HEK293 (cell line): ENCODE data around the gene TNFSF12.

Experiments
- CTCF ChIA-PET: fragments of 350-600 bp; formaldehyde crosslinking; extraction: SDS; loops from one replicate; lab custom pipeline; 2021; ENCODE audit warnings: antibody characterized with exemption; lab: Yijun Ruan, JAX
- POLR2A ChIA-PET: fragments of 300-600 bp; formaldehyde crosslinking; extraction: SDS; loops from one replicate; lab custom pipeline; 2020; ENCODE audit warnings: antibody characterized with exemption, inconsistent platforms; lab: Yijun Ruan, JAX
- H3K27ac ChIP-seq: fragments of 200-500 bp; sonication (Bioruptor generic); 2 replicates; pipeline ENCODE4 v1.5.1; 2014; ENCODE audit warnings: low read depth, low read length, control low read depth, inconsistent platforms; ENCODE audit errors: extremely low read depth
- H3K36me3 ChIP-seq, 2 experiments: fragments of 200-500 bp in 1 of 2; sonication (Bioruptor generic) in 1 of 2; 1 replicate in 1 of 2; 2 replicates in 1 of 2; pipeline ENCODE4 v1.5.1; 2014 to 2017; ENCODE audit warnings: inconsistent platforms in 2 of 2, low read length in 2 of 2; ENCODE audit not compliant: control insufficient read depth in 2 of 2, insufficient read depth in 1 of 2
- H3K4me1 ChIP-seq: fragments of 200-500 bp; sonication (Bioruptor generic); 2 replicates; pipeline ENCODE4 v1.5.1; 2014; ENCODE audit warnings: mild to moderate bottlenecking, low read length, inconsistent platforms; ENCODE audit not compliant: control insufficient read depth, insufficient read depth
- H3K4me3 ChIP-seq: 2 replicates; pipeline ENCODE4 v1.5.1; 2011; ENCODE audit warnings: low read depth, mild to moderate bottlenecking, control low read depth, low read length, moderate library complexity
- H3K9me3 ChIP-seq: fragments of 200-500 bp; sonication (Bioruptor generic); 2 replicates; pipeline ENCODE4 v1.5.1; 2014; ENCODE audit warnings: low read depth, low read length, inconsistent platforms; ENCODE audit not compliant: control insufficient read depth, insufficient read depth
- SETDB1 ChIP-seq: IDR thresholded peaks from one replicate; pipeline ENCODE4 v1.6.1; 2017; ENCODE audit warnings: mild to moderate bottlenecking, low read length, moderate library complexity, mixed read lengths; ENCODE audit not compliant: insufficient read length
- ZNF10 ChIP-seq: fragments of 450-650 bp; formaldehyde crosslinking; IDR thresholded peaks from 2 replicates; pipeline ENCODE4 v1.5.1; 2017; ENCODE audit warnings: missing biosample characterization, missing genetic modification characterization
- ZNF133 ChIP-seq: fragments of 450-650 bp; formaldehyde crosslinking; IDR thresholded peaks from 2 replicates; pipeline ENCODE4 v1.5.1; 2016; ENCODE audit warnings: missing biosample characterization, missing genetic modification characterization
- ZNF423 ChIP-seq: fragments of 450-650 bp; formaldehyde crosslinking; IDR thresholded peaks from 2 replicates; pipeline ENCODE4 v1.5.1; 2016; ENCODE audit warnings: missing biosample characterization, missing genetic modification characterization
- ZNF510 ChIP-seq: fragments of 450-650 bp; formaldehyde crosslinking; IDR thresholded peaks from 2 replicates; pipeline ENCODE4 v1.5.1; 2018; ENCODE audit warnings: mild to moderate bottlenecking, missing genetic modification characterization, missing biosample characterization; ENCODE audit not compliant: insufficient replicate concordance
- ZNF791 ChIP-seq: fragments of 450-650 bp; formaldehyde crosslinking; IDR thresholded peaks from 2 replicates; pipeline ENCODE4 v1.5.1; 2016; ENCODE audit warnings: missing biosample characterization, missing genetic modification characterization
- ZNF830 ChIP-seq: fragments of 450-650 bp; IDR thresholded peaks from 2 replicates; pipeline ENCODE4 v1.5.0; 2018; ENCODE audit warnings: missing biosample characterization, missing genetic modification characterization, low read depth, mild to moderate bottlenecking, moderate library complexity
- ZNF843 ChIP-seq: fragments of 450-650 bp; formaldehyde crosslinking; IDR thresholded peaks from 2 replicates; pipeline ENCODE4 v1.5.1; 2016; ENCODE audit warnings: missing biosample characterization, missing genetic modification characterization
- TF ChIP-seq, protein P1 (sequence below): fragments of 450-650 bp; formaldehyde crosslinking; IDR thresholded peaks from 2 replicates; pipeline ENCODE4 v1.5.1; 2016; ENCODE audit warnings: missing biosample characterization, missing genetic modification characterization
- TF ChIP-seq, protein P2 (sequence below): fragments of 450-650 bp; formaldehyde crosslinking; IDR thresholded peaks from 2 replicates; pipeline ENCODE4 v1.5.1; 2016; ENCODE audit warnings: missing biosample characterization, missing genetic modification characterization
- TF ChIP-seq, protein P3 (sequence below): fragments of 450-650 bp; formaldehyde crosslinking; IDR thresholded peaks from 2 replicates; pipeline ENCODE4 v1.5.1; 2016; ENCODE audit warnings: missing biosample characterization, missing genetic modification characterization

The TNFSF12 gene

DNA sequence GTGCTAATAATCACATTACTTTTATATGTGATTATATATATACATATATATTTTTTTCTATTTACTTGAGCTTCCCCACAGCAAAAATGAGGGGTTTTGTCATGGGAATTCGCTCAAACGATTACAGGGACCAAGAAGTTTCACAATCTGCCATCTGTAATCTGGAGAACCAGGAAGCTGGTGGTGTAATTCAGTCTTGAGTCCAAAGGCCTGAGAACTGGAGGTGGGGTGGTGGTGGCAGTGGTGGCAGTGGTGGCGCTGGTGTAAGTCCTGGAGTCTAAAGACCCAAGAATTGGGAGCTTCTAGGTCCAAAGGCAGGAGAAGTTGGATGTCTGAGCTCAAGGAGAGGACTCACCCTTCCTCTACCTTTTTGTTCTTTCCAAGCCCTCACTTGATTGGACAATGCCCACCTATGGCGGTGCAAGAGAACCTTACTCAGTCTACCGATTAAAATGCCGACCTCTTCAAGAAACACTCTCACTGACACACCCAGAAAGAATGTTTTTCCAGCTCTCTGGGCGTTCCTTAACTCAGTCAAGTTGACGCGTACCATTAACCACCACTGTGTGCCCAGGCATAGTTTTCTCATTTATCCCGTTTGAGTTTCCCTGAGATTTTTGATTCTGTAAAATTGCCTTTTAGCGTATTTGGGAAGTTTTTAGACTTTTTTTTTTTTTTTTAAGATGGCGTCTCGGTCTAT is 32.8 kb upstream of the TNFSF12 start (continued):
- TF ChIP-seq, protein P1, sequence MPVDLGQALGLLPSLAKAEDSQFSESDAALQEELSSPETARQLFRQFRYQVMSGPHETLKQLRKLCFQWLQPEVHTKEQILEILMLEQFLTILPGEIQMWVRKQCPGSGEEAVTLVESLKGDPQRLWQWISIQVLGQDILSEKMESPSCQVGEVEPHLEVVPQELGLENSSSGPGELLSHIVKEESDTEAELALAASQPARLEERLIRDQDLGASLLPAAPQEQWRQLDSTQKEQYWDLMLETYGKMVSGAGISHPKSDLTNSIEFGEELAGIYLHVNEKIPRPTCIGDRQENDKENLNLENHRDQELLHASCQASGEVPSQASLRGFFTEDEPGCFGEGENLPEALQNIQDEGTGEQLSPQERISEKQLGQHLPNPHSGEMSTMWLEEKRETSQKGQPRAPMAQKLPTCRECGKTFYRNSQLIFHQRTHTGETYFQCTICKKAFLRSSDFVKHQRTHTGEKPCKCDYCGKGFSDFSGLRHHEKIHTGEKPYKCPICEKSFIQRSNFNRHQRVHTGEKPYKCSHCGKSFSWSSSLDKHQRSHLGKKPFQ (tag by site-specific recombination): no peak
- TF ChIP-seq ZNF791 (no peak), ZNF10 (tag by site-specific recombination) (no peak)

DNA sequence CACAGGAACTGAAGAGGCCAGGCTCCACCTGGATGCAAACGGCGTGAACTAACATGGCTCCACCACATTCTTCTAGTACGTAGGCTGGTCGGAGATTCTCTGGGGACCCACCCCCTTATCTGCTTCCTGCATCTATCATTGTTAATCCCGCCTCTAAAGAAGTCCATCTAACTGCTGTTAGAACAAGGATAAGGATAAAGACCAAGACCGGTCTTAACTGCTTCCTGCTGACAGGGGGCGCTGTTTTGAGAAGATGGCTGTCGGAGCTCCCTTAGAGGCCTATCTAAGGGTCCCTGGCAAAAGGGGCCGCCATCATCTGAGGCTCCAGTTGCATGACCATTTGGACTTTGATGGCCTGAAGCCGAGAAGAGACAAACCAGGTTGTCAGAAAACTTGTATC is 25.8 kb upstream of the TNFSF12 start:
- Histone ChIP-seq H3K4me3 (no peak overlapping the region), H3K4me1 (no peaks in the 10 kb centered on the region), H3K27ac (no peak overlapping the region), H3K9me3 (no peaks in the 10 kb centered on the region), H3K36me3 (no peaks in the 10 kb centered on the region)
- POLR2A ChIA-PET: no interaction called here
- CTCF ChIA-PET: interaction anchor here (0.6 to 3.4 kb wide), 10 partner anchors 9 to 167 kb away, joined by 3 to 19 read pairs (median 4); partner anchors contain the start of gene SENP3
- no peak for TF ChIP-seq ZNF843 (tag by site-specific recombination)
- no peak for TF ChIP-seq ZNF423 (tag by site-specific recombination)
- no peak for TF ChIP-seq ZNF830

DNA sequence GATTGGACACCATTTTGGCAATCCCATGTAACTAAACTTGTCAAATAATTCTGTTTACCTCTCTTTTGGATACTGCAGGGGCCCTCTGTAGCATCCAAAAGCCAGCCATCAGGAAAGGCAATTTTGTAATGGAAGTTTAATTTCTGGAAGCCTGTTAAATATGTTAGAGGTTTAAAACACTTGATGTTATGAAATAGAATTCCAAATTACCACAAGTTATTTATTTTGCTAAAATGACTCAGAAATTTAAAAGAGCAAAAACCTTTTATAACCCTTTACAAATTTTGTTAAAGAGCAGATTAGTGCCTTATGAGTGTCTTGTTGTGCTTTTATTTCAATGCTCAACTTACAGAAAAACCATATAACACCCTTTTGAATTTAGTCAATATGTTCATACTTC is 20.0 kb upstream of the TNFSF12 start:
- ChIA-PET POLR2A (no interaction called here), CTCF (interaction anchor here (2.7 to 4.9 kb wide), 2 partner anchors 13 to 32 kb away, joined by 10 to 34 read pairs; no protein-coding TSS in a partner anchor)
- Histone ChIP-seq H3K9me3 (no peaks in the 10 kb centered on the region), H3K36me3 (no peaks in the 10 kb centered on the region), H3K4me3 (no peak overlapping the region), H3K27ac (no peak overlapping the region), H3K4me1 (no peaks in the 10 kb centered on the region)
- peak; percentile 96 for TF ChIP-seq SETDB1
- TF ChIP-seq ZNF10 (tag by site-specific recombination): no peak
- TF ChIP-seq, protein P2, sequence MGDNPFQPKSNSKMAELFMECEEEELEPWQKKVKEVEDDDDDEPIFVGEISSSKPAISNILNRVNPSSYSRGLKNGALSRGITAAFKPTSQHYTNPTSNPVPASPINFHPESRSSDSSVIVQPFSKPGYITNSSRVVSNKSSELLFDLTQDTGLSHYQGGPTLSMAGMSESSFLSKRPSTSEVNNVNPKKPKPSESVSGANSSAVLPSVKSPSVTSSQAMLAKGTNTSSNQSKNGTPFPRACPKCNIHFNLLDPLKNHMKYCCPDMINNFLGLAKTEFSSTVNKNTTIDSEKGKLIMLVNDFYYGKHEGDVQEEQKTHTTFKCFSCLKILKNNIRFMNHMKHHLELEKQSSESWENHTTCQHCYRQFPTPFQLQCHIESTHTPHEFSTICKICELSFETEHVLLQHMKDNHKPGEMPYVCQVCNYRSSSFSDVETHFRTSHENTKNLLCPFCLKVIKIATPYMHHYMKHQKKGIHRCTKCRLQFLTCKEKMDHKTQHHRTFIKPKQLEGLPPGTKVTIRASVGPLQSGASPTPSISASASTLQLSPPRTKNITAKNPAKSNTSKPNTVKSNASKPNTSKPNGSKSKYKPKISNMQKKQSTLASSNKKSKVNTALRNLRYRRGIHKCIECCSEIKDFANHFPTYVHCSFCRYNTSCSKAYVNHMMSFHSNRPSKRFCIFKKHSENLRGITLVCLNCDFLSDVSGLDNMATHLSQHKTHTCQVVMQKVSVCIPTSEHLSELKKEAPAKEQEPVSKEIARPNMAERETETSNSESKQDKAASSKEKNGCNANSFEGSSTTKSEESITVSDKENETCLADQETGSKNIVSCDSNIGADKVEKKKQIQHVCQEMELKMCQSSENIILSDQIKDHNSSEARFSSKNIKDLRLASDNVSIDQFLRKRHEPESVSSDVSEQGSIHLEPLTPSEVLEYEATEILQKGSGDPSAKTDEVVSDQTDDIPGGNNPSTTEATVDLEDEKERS (tag by site-specific recombination): peak; percentile 89; the same call in 1 of the 2 replicates
- TF ChIP-seq, all 188 proteins: peak for 2

DNA sequence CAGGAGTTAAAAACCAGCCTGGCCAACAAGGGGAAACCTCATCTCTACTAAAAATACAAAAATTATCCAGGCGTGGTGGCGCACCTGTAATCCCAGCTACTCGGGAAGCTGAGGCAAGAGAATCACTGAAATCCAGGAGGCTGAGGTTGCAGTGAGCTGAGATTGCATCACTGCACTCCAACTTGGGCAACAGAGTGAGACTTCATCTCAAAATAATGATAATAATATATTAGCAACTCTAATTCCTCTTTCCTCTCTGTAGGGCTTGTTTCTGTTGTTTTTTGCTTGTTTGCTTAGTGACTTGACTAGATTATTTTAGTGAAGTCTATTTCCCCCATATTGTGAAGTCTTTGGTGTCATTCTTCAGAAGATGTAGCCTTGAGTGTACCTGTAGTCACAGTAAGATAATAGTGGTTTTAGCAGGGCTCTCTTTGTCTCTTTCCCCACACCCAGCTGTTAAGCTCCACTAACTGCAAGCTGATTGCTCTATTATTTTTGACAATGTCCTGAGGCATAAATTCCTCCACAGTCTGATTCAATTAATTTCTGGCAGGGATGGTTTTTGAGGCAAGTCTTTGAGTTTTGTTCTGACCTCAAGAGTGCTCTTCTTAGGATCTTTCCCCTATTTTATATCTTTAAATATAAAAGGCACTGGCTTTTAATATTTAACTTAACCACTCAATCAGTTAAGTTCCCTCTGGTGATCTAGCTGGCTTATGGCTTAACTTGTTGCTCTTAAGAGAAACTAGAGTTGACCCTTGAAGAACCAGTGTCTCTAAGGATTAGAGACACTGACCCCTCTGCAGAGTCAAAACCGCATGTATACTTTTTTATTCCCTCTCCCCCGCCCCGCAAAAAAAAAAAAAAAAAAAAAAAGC is 18.6 kb upstream of the TNFSF12 start:
- no peaks in the 10 kb centered on the region for H3K36me3 ChIP-seq

More for the DNA sequence above, 18.6 kb upstream of the TNFSF12 start:
- CTCF ChIA-PET: interaction anchor here (0.7 to 1.6 kb wide), 5 partner anchors 8 to 714 kb away, joined by 3 to 11 read pairs (median 4); no protein-coding TSS in a partner anchor
- TF ChIP-seq ZNF510 (tag by site-specific recombination): no peak
- TF ChIP-seq, protein P3, sequence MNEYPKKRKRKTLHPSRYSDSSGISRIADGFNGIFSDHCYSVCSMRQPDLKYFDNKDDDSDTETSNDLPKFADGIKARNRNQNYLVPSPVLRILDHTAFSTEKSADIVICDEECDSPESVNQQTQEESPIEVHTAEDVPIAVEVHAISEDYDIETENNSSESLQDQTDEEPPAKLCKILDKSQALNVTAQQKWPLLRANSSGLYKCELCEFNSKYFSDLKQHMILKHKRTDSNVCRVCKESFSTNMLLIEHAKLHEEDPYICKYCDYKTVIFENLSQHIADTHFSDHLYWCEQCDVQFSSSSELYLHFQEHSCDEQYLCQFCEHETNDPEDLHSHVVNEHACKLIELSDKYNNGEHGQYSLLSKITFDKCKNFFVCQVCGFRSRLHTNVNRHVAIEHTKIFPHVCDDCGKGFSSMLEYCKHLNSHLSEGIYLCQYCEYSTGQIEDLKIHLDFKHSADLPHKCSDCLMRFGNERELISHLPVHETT: no peak
- no peak for TF ChIP-seq ZNF133
- POLR2A ChIA-PET: no interaction called here
- no peak overlapping the region for H3K27ac ChIP-seq
- no peak overlapping the region for H3K4me3 ChIP-seq
- no peaks in the 10 kb centered on the region for H3K4me1 ChIP-seq
- H3K9me3 ChIP-seq: no peaks in the 10 kb centered on the region
